ENCODE data around the gene FTO.

DNA sequence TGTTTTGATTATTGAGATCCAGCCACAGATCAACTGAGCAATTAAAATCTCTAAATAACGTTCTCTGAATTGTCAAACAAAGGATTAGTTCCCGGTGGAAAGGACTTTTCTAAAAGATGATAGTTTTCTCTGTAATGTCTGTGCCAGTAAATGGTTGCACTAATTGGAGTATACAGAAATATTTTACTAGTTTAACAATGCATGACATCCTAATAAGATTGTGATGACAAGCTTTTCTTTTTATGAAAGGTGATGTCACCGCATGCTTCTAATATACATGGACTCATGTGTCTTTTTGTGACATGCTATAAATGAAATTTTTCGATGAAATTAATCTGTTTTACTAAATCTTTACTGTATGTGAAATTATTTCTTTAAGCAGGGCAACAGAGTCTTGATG lies 371.5 kb downstream of the FTO start:
- TF ChIP-seq, protein P1, sequence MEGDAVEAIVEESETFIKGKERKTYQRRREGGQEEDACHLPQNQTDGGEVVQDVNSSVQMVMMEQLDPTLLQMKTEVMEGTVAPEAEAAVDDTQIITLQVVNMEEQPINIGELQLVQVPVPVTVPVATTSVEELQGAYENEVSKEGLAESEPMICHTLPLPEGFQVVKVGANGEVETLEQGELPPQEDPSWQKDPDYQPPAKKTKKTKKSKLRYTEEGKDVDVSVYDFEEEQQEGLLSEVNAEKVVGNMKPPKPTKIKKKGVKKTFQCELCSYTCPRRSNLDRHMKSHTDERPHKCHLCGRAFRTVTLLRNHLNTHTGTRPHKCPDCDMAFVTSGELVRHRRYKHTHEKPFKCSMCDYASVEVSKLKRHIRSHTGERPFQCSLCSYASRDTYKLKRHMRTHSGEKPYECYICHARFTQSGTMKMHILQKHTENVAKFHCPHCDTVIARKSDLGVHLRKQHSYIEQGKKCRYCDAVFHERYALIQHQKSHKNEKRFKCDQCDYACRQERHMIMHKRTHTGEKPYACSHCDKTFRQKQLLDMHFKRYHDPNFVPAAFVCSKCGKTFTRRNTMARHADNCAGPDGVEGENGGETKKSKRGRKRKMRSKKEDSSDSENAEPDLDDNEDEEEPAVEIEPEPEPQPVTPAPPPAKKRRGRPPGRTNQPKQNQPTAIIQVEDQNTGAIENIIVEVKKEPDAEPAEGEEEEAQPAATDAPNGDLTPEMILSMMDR (conservative IDR thresholded peaks at IDR 0.05) = no peak
- TF ChIP-seq ZFX (IDR thresholded peaks at IDR 0.05) = no peak
